HG03159 (cell line): Measurements from ENCODE around the gene TRMT1.

Source experiments
- ATAC-seq: cut with Tn5 transposase; IDR thresholded peaks from one replicate; pipeline ENCODE4 v1.9.1; 2021; ENCODE audit warnings: mild to moderate bottlenecking, moderate library complexity; ENCODE audit not compliant: unreplicated experiment

The TRMT1 gene

GRCh38 chr19:13127811-13128575 is 11.5 kb upstream of the TRMT1 start:
- no peak for ATAC-seq

GRCh38 chr19:13127051-13127450 is 10.5 kb upstream of the TRMT1 start:
- no peak for ATAC-seq

DNA sequence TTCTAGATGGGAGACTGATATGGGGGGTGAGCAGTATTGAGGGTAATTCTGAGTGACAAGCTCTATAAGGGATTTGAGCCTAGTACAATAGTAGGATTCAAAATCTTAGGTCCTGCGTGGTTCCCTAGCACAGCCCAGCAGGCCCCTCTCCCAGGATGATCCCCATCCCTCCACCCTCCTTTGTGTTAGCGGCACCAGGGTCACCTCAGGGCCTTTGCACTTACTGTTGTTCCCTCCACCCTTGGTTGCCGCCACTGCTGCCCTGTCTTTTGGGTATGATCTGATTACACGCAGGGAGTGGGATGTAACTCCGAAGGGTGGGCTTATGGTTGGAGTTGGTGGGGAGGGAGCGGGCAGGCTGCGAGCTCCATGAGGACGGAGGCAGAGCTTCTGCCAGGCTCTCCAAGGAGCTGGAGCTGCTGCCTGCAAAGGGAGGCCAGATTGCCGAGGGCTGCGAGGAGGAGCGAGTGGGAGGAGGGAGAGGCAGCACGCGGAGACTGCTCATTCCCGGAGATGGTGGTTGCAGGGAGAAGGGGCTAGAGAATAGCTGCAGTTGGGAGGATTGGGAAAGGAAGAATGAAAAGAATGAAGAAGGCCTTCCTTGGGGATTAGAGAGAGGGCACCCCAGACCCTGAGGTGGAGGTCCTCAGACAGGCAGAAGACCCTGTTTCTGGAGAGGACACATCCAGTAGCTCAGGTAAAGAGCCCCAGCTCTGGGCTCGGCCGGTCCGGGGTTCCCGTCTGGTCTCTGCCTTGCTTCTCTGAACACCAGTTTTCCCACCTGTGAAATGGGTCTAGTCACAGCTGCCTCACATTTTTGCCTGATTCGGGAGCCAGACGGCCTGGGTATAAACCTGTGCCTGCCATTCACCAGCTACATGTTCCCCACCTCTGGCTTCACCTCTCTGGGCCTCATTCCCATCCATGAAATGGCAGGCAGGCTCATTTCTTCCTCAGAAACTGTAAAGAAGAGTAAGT is 6.7 kb upstream of the TRMT1 start:
- no peak for ATAC-seq

GRCh38 chr19:13122275-13122878 is 5.8 kb upstream of the TRMT1 start:
- ATAC-seq, result no peak

DNA sequence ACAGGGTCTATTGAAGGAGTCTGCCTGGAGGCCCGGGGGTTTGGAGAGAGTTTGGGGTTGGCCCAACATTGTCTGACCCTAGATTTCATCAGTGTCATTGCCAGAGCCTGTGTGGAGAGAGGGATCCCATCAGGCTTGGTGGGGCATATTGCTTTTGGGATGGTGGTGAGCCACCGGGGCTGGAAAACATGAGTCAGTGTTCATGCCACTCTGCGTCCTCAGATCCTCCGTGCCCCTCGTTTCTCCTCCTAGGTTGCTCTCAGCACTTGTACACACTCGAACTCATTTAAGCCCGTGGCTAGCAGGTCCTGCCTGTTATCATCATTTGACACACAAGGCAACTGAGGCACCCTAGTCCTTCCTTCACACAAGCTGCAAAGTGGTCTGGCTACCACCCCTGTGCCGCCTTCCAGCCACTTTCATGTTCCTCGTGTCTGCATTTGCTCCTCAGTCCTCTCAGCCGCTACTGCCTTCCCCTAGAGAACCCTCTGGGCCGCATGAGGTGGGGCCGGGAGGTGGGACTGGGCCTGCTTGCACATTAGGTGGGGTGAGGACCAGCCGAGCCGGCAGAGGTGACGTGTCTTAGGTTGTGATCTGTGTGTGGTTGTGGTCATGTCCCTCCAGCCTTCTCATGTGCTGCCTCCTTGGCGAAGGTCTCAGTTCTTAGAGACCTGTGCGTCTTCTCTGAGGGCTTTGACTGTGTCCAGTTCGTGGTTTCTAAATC is 5.2 kb upstream of the TRMT1 start:
- no peak for ATAC-seq

GRCh38 chr19:13120817-13121216 is 4.3 kb upstream of the TRMT1 start:
- ATAC-seq, result no peak

DNA sequence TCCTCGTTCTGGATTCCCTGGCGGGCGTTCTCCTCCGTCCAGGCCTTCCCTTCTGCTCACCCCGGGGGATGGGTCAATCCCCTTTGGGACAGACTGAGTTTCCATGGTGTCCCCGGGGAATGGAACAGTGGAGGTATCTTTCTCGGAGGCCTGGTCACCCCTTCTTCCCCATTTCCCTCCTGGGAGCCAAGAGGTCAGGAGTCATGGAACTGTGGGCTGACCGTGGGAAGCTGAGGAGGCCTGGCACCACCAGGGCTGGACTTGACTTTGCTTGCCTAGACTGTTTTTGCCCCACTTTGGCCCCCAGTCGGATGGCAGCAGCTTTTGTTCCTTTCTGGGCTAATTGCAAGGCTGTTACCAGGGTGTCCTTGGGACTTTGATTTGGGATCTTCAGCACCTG is 3.5 kb upstream of the TRMT1 start:
- ATAC-seq, result no peak

GRCh38 chr19:13119627-13120026 is 3.1 kb upstream of the TRMT1 start:
- ATAC-seq, result no peak

GRCh38 chr19:13118424-13119193 is 2.1 kb upstream of the TRMT1 start:
- no peak for ATAC-seq

GRCh38 chr19:13117772-13118423 is 1.4 kb upstream of the TRMT1 start, which contains the start of gene NACC1:
Gene NACC1 (plus strand): TSS chr19:13118264. CDS start chr19:13135208, 16,944 bp downstream.
- peak; percentile 70 for ATAC-seq

DNA sequence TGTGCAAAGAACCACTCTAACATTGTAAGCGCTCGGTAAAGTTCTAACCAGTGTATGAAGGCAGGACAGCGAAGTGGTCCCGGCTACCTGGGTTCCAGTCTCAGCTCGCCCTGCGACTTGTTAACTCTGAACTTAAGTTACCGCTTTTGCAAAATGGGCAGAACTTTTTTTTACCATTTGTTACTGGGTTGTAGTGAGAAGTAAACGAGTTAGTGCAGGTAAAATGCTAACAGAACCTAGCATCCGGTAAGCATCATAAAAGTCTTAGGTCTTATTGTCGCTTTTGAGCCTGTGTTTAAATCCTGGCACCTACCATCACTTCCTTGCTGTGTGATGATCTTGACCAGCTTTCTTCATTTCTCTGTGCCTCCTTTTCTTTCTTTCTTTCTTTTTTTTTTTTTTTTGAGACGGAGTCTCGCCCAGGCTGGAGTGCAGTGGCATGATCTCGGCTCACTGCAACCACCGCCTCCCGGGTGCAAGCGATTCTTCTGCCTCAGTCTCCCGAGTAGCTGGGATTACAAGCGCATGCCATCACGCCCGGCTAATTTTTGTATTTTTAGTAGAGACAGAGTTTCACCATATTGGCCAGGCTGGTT is 734 bp upstream of the TRMT1 start:
- ATAC-seq, result no peak

- no peak for ATAC-seq
These were observed 631 bp downstream of the TRMT1 start for GRCh38 chr19:13115936-13116281.

DNA sequence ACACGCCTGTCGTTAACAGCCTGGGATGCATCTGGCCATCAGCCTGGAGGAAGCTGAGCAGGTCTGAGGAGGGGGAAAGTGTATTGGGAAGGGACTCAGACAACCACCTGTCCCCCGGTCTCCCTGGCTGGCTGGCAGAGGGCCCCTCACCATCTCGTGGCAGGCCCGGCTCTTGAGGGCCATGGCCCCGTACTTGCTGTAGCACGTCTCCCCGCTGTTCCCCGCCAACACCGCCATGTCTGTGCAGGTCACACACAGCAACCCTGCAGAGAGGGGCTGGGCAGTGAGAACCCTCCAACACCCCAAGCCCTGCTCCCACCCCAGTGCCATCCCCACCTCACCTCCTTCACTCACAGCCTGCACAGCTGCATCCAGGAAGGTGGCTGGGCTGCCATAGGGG is 4.0 kb downstream of the TRMT1 start:
- no peak for ATAC-seq

GRCh38 chr19:13110099-13110610 is 6.4 kb downstream of the TRMT1 start:
- ATAC-seq, result no peak

- ATAC-seq, result no peak
These were observed 7.0 kb downstream of the TRMT1 start for GRCh38 chr19:13109361-13110098.

DNA sequence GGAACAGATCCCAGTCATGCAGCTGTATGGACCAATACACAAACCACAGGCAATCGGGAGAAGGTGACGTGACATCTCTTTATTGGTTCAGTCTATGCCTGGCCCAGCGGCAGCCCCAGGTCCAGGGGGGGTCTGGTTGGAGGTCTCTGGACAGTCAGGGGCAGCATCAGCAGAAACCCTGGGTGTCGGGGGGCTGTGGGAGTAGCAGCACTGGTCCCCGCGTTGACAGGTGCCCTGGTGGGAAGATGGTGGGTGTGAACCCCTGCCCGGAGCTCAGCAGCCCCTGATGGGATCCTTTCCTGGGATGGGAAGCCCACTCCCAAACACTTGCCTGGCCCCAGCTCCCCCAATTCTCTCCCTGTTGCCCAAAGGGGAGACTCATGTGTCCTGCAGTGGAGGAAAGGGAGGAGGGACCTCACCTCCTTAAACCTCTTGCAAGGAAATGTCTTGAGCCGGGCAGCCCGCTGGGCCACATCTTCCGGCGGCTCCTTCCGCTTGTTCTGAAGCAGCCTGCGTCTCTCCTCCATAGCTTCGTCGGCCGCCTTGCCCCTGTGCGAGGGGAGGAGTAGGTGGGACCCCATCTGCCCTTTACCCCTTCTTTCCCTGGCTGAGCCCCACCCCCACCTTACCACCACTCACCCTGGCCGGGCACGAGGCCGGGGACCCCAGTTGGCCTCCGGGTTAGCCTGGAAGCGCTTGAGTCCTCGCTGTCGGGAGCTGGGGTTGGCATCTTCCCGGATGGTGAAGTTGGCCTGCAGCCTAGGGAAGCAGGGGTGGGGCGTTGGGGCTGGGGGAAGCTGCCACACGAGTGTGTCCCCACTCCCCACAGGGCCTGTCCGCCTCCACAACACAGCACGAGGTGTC is 11.5 kb downstream of the TRMT1 start:
- no peak for ATAC-seq

GRCh38 chr19:13104360-13104847 is 12.1 kb downstream of the TRMT1 start:
- ATAC-seq, result no peak
